Dermis microvascular lymphatic vessel endothelial cell (primary cell): ENCODE data around the gene PAIP2B. TPM values are rescaled to one million over a fixed set of nuclear protein-coding genes. Genes with fewer than 3 reads are reported as not detected.
"Not testable (repeated sequence)": the region's sequence is repeated elsewhere in the genome, so short reads cannot be mapped to it uniquely, and the experiment has no call there.

Experiments used
- DNase-seq, 2 donors: peaks; one replicate each; pipeline versions ENCODE4 v3.0.0 to v3.0.0-alpha.2; 2010; ENCODE audit warnings: low read depth in 2 of 2
- total RNA-seq: library from RNA; depleted of rRNA; stranded (reverse); fragments of >200 nt; gene quantifications from 2 replicates; pipeline ENCODE4 v1.2.1, GENCODE V29; 2014

Gene PAIP2B, protein sequence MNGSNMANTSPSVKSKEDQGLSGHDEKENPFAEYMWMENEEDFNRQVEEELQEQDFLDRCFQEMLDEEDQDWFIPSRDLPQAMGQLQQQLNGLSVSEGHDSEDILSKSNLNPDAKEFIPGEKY
- total RNA-seq: 1.0 and 1.3 TPM in 2 replicates

DNA sequence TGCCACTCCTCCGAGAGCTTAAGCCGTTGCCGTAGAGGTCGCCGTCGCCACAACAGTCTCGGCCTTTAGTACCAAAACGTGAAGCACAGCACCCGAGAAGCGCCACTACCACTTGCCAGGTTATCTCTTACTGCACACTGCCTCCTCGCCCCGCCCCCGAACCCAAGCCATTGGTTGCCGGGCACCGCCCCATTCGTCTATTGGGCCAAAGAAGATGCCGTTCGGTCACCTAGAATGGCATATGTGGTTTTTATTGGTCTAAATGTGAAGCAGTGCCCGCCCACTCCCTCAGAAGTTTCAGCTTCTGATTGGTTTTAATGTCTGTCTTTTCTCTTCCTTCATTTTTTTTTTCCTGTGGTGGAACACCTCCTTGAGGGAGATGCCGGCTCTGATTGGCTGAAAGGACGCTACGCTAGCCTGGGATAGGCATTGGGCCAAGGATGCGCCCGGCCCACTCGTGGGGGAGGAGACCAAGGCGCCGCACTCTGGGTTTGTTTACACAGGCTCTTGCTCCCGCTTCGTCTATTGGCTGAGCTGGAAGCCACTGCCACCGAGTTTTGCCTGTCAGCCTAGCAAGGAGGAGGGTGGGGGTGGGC, at the start of gene PAIP2B:
Gene PAIP2B, minus strand, starts transcription at position 139 of the 596 bp plus-strand sequence. CDS start 24,514 bp downstream, outside the sequence.
- peak; percentile 97 to 99 for DNase-seq

- peak in 1 of 2 donors; percentile 1 for DNase-seq
These were observed 49.0 kb upstream of the PAIP2B start for GRCh38 chr2:71275939-71276310.

DNA sequence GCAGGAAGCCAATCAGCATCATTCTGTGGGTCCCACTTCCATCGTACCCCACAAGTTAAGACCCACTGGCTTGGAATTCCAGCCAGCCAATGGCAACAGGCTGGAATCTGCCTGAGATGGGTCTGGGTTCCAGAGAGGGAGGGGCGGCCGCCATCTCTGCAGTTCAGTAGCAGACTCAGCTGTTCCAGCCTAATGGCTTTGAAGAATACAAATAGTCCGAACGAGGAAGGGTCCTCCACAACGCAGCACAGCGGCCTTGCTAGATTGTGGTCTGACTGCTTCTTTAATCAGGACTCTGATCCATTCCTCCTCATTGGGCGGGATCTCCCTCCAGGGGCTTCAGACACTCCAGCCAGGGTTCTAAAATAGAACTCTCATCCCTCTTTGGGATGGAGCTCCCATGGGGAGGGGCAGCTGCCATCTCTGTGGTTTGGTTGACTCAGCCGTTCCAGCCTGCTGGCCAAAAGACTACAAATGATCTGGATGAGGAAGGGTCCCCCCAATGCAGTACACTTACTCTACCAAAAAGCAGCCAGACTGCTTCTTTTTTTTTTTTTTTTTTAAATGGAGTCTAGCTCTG, 42.7 kb upstream of the PAIP2B start:
- no peak for DNase-seq

GRCh38 chr2:71263386-71263785, 36.5 kb upstream of the PAIP2B start:
- DNase-seq: no peak

- no peak for DNase-seq
These were observed 34.6 kb upstream of the PAIP2B start for GRCh38 chr2:71261534-71261933.

DNA sequence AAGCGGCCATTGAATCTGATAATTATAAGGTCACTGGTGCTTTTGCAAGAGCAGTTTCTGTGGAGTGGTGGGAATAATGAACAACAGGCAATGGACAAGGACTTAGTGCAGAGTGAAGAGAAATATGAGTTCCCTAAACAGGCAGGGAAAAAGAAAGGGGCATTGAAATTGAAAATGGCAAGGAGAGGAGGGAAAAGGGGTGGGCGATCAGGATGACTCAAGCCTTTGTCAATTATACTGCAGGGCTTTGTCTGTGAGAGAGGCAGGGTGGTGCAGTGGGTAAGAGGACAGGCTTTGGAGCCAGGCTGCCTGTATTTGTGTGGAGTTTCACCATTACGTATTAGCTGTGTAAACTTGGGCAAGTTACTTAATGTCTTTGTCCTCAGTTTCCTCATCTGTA, 29.5 kb upstream of the PAIP2B start:
- no peak for DNase-seq

- DNase-seq: no peak
These were observed 27.9 kb upstream of the PAIP2B start for GRCh38 chr2:71254776-71255175.

- no peak for DNase-seq
These were observed 27.2 kb upstream of the PAIP2B start for GRCh38 chr2:71254078-71254477.

GRCh38 chr2:71253476-71253875, 26.6 kb upstream of the PAIP2B start:
- DNase-seq: no peak

DNA sequence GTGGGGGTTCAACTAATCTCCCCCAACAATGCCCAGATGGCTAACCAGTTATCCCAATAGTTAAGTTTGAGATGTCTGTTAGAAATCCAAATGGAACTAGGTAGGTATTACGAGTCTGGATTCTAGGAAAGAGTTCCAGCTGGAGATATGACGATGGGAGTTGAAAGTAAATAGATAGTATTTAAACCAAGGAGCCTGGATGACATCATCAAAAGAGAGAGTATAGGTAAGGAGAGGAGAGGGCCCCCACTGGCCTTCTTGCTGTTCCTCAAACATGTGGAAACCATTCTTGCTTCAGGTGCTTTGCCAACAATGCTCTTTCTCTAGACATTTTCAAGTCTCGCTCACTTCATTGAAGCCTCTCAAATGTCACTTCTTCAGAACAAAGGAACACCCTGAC, 26.0 kb upstream of the PAIP2B start:
- DNase-seq: no peak

GRCh38 chr2:71250935-71251334, 24.0 kb upstream of the PAIP2B start:
- DNase-seq: no peak

- no peak for DNase-seq
These were observed 17.4 kb upstream of the PAIP2B start for GRCh38 chr2:71244302-71244660.

GRCh38 chr2:71243634-71244301, 16.9 kb upstream of the PAIP2B start:
- no peak for DNase-seq

DNA sequence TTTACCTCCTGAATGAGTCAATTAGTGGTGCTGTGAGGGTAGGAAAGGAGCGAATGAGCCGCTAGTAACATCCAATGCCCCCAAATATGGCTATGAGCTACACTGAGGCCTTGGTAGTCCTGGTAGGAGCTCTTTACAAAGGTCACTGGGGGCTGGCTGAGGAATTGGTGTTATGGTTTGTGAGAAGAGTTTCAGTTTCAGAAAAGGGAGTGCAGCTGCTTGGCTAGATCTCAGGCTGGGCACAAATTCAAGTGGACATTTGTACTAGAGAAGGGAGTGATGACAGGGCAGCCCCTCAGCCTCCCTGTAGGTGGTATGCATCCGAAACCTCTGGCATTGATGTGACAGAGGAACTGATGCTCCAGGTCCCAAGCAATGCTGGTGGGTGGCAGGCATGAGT, 13.9 kb upstream of the PAIP2B start:
- DNase-seq: no peak

DNA sequence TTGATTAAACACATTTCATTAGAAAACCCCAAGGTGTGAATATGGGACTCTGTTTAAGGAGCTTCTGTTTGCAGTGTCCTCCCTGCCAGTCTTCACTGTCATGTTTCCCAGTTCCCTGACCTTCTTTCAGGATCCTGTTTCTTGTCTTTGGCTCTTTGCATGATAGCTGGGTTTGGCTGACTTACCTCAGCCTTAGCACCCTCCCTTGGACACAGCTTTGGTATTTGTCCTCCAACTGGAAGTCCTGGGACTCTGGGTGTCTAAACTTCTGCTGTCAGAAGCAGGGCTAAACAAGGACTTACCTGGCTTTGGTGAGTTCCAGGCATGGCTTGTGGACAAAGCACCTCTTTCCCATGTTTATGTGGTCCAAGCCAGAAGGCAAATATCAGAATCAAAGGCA, 11.2 kb upstream of the PAIP2B start:
- DNase-seq: no peak

GRCh38 chr2:71235930-71236587, 9.2 kb upstream of the PAIP2B start:
- no peak for DNase-seq

DNA sequence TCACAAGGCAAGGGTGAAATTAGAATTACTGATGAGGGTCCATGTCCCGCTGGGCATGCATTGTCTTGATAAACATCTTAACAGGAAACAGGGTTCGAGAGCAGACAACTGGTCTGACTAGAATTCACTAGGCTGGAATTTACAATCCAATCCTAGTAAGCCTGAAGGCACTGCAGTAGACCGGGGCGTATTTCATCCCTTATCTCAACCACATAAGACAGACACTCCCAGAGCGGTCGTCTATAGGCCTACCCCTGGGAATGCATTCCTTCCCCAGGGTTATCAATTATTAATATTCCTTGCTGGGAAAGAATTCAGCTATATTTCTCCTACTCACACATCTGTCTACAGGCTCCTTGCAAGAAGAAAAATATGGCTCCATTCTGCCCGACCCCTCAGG, 6.2 kb upstream of the PAIP2B start:
- DNase-seq: not testable (repeated sequence)

DNA sequence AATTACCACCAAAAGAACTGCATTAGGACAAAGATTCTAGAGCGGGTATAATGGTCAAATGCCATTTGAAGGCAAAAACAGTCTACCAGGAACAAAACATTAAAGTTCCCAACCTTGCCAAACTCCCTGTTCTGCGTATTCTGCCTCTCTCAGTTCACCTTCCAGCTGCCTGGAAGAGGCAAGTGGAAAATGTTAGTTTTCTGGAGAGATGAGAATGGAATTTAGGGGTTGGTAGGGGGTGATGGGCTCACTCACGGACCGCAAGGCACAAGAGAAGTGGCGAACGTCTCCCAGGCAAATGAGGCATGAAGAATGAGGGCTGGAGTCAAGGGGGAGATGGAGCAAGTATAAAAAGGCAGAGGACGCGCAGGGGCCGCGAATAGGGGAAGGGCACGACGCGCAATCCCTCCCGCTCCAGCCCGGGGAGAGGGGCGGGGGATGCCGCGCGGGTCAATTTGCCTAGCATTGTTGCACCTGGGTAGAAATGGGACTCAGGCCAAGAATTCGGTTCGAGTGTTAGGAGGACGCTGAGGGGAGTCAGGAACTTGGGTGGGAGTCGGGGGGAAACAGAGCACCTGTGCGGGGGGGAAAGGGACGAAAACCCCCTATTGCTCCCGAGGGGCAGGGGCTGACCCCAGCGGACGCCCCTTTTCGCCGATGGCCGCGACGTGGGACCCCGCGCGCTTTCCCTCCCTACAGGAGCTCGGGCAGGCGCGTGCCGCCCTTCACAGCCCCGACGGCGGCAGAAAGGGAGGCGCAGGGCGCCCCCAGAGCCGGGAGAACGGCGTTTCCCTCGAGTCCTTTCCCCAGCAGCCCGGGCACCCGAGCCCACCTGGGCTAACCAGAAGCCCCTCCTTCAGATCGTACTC, 573 bp downstream of the PAIP2B start:
- DNase-seq: no peak

GRCh38 chr2:71224935-71225334, 2.0 kb downstream of the PAIP2B start:
- DNase-seq: no peak

DNA sequence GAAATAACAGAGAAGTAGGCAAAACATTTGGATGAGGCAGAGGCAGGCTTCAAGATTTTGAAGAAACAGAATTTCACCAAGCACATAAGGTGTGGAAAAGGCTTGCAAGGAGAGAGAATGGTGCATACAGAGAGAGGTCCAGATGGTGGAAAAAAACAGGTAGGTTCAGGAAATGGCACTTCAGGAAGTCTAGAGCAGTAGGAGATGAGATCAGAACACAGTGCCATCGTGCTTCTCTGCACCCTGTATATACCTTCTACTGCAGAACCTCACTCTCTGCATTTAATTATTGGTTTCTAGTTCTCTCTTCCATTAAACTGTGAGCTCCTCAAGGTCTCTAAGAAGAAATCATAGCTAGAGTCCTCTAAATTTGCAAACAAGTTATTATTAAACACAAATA, 2.4 kb downstream of the PAIP2B start:
- DNase-seq: no peak

DNA sequence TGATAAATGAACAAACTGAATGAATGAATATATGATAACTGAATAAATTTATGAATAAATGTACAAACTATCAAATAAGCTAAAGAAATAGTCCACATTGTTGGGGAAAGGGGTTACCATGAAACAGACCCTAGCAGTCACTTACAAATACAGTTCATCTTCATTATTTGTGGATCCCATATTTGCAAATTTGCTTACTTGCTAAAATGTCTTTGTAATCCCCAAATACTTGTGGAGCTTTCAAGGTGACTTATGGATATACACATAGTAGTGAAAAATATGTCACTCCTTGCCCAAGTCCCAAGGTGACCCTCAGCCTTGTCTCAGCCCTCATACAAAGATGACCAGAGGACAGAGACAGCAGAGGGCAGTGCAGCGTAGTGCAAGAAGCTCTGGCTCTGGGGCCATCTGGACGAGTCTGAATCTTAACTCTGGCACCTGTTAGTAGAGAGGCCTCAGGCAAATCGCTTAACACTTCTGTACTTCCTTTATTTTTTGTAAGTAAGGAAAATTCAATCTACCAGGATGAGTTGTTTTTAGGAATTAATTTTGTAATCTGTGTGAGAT, 3.1 kb downstream of the PAIP2B start:
- DNase-seq: peak; percentile 11 to 64
